ENCODE data around the gene HOXA11. TPM values are rescaled to one million over a fixed set of nuclear protein-coding genes. Genes with fewer than 3 reads are reported as not detected.

The HOXA11 gene
- total RNA-seq, 3 donors from 2014 or later (not counting 1 experiment from before 2014, with no cell fraction given) = not detected

GRCh38 chr7:27161214-27161720 is 23.8 kb downstream of the HOXA11 start:
- Mint-ChIP-seq H3K27ac (peak overlapping the region in 1 of 2 donors; percentile 65), H3K4me3 (peak overlapping the region; percentile 80), H3K27me3 (ENCODE audit: low read depth in 2 of 2) (peaks cover 66 to 73% of the 10 kb centered on the region in 2 donors), H3K9me3 (no peaks in the 10 kb centered on the region), H3K4me1 (peaks cover 23 to 55% of the 10 kb centered on the region in 2 donors), H3K36me3 (no peaks in the 10 kb centered on the region)
- no peaks in the 10 kb centered on the region for H3K36me3 ChIP-seq (ENCODE audit: control insufficient read depth, insufficient read depth, low read length)
- DNase-seq (no peak), ATAC-seq (peak in 2 of 3 donors; percentile 1 to 33)
- H3K27ac ChIP-seq (ENCODE audit: low read length) = no peak overlapping the region
- 4% methylated on average over 25 of the region's 27 CpGs for WGBS (ENCODE audit: insufficient coverage)
- H3K4me1 ChIP-seq (ENCODE audit: control insufficient read depth, insufficient read depth, low read length) = peaks cover 64% of the 10 kb centered on the region
- peaks cover 68% of the 10 kb centered on the region for H3K27me3 ChIP-seq (ENCODE audit: control insufficient read depth, insufficient read depth, low read length)
- intact Hi-C loops (cut with micrococcal nuclease) = loop anchor here (1.0 to 10.0 kb wide), 7 partner anchors 10 to 964 kb away; partner anchors contain the start of gene EVX1
- peak; percentile 50 for TF ChIP-seq CTCF (IDR thresholded peaks at IDR 0.05)
- H3K4me3 ChIP-seq (ENCODE audit: low read length) = peak overlapping the region; percentile 67
- H3K9me3 ChIP-seq (ENCODE audit: control insufficient read depth, insufficient read depth, low read length) = no peaks in the 10 kb centered on the region

- TF ChIP-seq CTCF (IDR thresholded peaks at IDR 0.05) = peak; percentile 100
- Histone ChIP-seq H3K4me3 (ENCODE audit: low read length) (peak overlapping the region; percentile 67), H3K36me3 (ENCODE audit: control insufficient read depth, insufficient read depth, low read length) (no peaks in the 10 kb centered on the region), H3K4me1 (ENCODE audit: control insufficient read depth, insufficient read depth, low read length) (peaks cover 64% of the 10 kb centered on the region), H3K9me3 (ENCODE audit: control insufficient read depth, insufficient read depth, low read length) (no peaks in the 10 kb centered on the region), H3K27ac (ENCODE audit: low read length) (no peak overlapping the region), H3K27me3 (ENCODE audit: control insufficient read depth, insufficient read depth, low read length) (peaks cover 66% of the 10 kb centered on the region)
- H3K4me1 Mint-ChIP-seq = peaks cover 20 to 54% of the 10 kb centered on the region in 2 donors
- H3K27me3 Mint-ChIP-seq (ENCODE audit: low read depth in 2 of 2) = peaks cover 66 to 74% of the 10 kb centered on the region in 2 donors
- DNase-seq = peak; percentile 87 to 93
- H3K9me3 Mint-ChIP-seq = no peaks in the 10 kb centered on the region
- intact Hi-C loops (cut with micrococcal nuclease) = loop anchor here (1.0 to 10.0 kb wide), 7 partner anchors 9 to 963 kb away; partner anchors contain the start of gene EVX1
- peak; percentile 79 to 89 (median 81) for ATAC-seq
- WGBS (ENCODE audit: insufficient coverage) = under 1% methylated on average over 54 of the region's 54 CpGs
- H3K4me3 Mint-ChIP-seq = peak overlapping the region; percentile 80
- H3K27ac Mint-ChIP-seq = peak overlapping the region in 1 of 2 donors; percentile 65
- no peaks in the 10 kb centered on the region for H3K36me3 Mint-ChIP-seq
Measured at GRCh38 chr7:27160546-27161213, 24.4 kb downstream of the HOXA11 start.

GRCh38 chr7:27160145-27160545 is 24.9 kb downstream of the HOXA11 start:
- no peaks in the 10 kb centered on the region for H3K9me3 ChIP-seq (ENCODE audit: control insufficient read depth, insufficient read depth, low read length)
- no peak overlapping the region for H3K27ac ChIP-seq (ENCODE audit: low read length)
- ATAC-seq = peak in 2 of 3 donors; percentile 24 to 27

More at GRCh38 chr7:27160145-27160545, 24.9 kb downstream of the HOXA11 start:
- peak overlapping the region; percentile 67 for H3K4me3 ChIP-seq (ENCODE audit: low read length)
- Mint-ChIP-seq H3K4me1 (peaks cover 17 to 54% of the 10 kb centered on the region in 2 donors), H3K4me3 (peak overlapping the region; percentile 76), H3K27me3 (ENCODE audit: low read depth in 2 of 2) (peaks cover 66 to 76% of the 10 kb centered on the region in 2 donors), H3K9me3 (no peaks in the 10 kb centered on the region), H3K27ac (peak overlapping the region in 1 of 2 donors; percentile 42), H3K36me3 (no peaks in the 10 kb centered on the region)
- intact Hi-C loops (cut with micrococcal nuclease) = loop anchor here (2.0 to 10.0 kb wide), 3 partner anchors 85 to 963 kb away; partner anchors contain the start of gene EVX1
- H3K36me3 ChIP-seq (ENCODE audit: control insufficient read depth, insufficient read depth, low read length) = no peaks in the 10 kb centered on the region
- peaks cover 64% of the 10 kb centered on the region for H3K4me1 ChIP-seq (ENCODE audit: control insufficient read depth, insufficient read depth, low read length)
- peak; percentile 28 to 53 for DNase-seq
- peaks cover 66% of the 10 kb centered on the region for H3K27me3 ChIP-seq (ENCODE audit: control insufficient read depth, insufficient read depth, low read length)
- WGBS (ENCODE audit: insufficient coverage) = 15% methylated on average over 21 of the region's 23 CpGs
- TF ChIP-seq CTCF (IDR thresholded peaks at IDR 0.05) = no peak

Data from natural killer cell (primary cell).